NCI-H1417 (cell line): Measurements from ENCODE around the gene ZNF407.

Experiments used
- DNase-seq, 3 experiments: peaks; one replicate each; lab custom pipeline; 2025; lab: John Stamatoyannopoulos, UW

Gene ZNF407

DNA sequence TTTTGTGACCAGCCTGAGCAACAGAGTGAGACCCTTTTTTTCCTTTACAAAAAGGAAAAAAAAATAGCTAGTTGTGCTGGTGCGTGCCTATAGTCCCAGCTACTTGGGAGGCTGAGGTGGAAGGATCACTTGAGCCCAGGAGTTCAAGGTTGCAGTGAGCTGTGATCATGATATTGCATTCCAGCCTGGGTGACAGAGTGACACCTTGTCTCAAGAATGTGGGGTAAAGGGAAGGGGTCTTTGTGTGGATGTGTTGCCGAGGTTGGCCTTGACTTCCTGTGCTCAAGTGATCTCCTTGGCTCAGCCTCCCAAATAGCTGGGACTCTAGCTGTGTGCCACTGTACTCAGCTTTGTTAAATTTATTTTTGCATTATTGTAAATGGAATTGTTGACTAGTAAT is 120.6 kb downstream of the ZNF407 start:
- no peak for DNase-seq

DNA sequence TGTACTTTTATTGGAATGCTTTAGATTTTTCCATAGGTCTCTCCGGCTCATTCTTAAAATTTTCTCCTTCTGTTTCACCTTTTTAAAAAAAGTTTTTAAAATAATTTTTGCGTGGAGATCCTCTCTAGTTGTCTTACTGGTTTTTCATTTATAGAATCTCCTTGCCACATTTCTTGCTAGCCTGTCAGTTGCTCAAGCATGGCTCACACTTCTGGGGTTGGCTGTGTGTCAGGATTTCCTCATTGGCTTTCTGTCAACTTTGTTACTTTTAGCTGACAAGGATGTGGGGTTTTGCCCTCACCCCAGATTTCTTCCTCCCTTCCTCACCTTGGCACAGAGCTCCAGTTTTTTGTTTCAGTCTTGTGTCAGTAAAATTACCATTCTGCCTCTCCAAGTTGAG is 124.6 kb downstream of the ZNF407 start:
- DNase-seq, result no peak

DNA sequence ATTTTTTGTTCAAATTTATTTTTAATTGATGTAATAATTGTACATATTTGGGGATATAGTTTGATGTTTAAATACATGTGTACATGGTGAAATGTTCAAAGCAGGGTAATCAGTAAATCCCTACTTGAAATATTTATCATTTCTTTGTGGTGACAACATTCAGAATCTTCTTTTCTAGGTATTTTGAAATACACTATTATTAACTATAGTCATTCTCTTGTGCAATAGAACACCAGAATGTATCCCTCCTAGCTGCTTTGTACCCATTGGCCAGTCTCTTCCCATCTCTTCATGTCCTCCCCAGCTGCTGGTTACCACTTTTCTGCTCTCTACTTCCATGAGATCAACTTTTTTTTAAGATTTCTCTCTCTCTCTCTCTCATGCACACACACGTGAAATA is 126.5 kb downstream of the ZNF407 start:
- DNase-seq, result no peak

DNA sequence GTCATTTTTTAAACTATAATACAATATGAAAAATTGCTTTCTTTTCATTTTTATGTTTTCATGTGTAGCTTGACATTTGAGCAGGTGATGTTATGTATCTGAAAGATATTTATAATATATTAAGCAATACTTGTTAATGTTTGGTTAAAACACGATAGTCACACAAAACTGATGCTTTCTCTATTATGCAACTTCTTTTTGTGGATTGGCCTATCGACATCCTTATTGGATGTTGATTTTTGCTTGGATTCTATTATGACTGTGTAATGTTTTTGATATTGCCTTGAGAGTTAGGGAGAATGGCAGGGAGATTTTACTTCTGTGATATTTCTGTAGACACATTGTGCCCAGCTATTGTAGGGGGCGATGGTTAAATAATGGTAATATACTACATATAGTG is 128.0 kb downstream of the ZNF407 start:
- DNase-seq, result no peak

DNA sequence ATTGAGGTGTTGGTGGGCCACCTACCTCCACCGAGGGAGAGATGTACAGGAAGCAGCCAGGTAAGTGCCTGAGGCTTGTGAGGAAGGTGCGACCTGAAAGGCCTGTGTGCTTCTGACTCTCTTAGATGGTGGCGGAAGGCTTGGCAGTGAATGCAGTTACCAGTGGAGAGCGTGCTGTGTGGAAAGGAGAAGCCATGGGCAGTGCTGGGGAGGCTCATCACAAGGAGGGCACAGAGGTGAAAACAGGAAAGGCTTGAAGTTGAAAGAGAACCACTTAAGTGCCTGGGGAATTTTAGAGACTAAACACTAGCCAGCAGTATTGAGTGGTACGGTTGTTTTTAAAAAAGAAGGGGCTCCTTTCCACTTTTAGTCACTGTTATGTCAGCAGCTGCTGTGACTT is 130.9 kb downstream of the ZNF407 start:
- no peak for DNase-seq

DNA sequence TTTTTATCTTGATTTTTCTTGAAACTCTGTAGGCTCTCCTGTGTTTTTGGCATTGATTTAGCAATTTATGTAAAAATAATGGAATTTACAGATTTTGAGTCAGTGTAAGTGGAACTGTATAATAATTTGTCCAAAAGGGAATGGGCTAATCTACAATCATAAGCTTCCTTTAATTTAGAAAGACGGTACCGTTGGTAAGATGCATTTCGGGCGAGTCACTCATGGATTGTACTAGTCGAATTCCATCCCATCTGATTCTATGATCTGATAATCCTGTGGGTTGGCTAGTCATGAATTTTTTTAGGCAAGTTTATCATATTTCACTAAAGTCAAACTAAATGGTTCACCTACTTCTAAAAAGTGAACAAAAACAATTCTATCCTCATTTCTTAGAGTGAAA is 133.4 kb downstream of the ZNF407 start:
- no peak for DNase-seq

DNA sequence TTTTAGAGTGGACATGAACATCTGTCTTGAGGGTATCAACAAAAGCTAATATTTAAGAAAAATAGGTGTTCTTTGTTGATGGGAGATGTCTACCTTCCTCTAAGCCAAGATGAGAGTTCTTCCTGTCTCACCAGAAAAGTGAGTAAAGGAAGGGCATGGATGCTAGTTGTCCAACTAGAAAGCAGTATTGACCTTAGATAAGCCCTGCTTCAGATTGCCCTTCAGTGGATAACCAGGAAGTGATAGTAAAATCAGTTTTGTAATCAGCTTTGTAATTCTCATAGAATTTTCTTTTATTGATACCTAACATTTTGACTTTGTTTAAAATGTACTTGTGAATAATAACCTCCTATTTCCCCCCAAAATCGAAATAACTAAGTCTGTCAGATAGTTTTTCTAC is 134.7 kb downstream of the ZNF407 start:
- DNase-seq, result no peak

DNA sequence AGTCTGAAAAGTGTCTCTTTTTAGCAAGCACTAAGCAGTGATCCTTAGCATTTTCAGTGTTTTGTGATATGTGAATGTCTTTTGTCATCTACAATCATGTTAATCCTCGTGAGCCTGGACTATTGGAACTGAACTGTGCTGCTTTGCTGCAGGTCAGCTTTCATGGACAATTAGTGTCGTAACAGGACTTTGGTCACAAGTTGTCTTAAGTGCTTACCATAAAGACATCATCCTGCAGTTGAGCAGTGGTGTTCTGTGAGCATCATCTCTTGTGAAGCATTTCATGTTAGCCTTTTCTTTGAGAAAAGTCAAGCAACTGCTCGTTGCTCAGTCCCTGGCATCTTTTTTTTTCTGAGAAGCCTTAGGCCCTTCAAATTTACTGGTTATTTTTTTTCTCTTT is 135.9 kb downstream of the ZNF407 start:
- DNase-seq, result no peak

DNA sequence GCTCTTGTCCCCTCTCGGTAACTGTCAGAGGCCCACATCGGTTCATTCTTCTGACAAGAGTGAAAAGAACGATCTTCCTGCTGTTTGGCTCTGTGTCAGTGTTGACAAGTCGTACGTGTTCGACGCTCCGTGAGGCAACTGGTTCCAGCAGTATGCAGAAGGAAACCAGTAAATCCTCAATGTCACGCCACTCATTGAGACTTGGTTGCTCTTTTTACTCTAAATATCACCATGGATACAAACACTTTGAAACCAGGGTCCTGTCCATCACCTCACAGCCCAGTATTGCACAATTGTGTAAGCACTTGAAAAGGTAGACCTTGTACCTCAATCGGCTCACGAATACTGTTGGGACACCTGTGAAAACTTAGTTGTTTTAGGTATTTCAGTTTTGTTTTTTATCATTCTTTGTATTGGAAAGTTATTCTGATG is 136.4 kb downstream of the ZNF407 start:
- DNase-seq, result no peak

DNA sequence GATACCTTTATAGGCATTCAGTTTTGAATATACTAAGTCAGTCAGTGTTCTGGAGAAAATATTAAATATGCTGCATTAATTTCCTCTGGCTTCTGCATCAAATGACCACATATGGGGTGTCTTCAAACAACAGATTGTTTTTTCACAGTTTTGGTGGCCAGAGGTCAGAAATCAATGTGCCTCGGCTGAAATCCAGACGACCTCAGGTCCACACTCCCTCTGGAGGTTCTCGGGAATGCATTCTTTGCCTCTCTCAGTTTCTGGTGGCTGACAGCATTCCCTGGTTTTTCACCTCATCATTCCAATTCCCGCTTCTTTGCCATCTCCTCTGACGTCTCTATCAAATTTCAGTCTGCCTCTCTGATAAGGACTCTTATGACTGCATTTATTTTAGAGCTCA is 142.3 kb downstream of the ZNF407 start:
- no peak for DNase-seq

DNA sequence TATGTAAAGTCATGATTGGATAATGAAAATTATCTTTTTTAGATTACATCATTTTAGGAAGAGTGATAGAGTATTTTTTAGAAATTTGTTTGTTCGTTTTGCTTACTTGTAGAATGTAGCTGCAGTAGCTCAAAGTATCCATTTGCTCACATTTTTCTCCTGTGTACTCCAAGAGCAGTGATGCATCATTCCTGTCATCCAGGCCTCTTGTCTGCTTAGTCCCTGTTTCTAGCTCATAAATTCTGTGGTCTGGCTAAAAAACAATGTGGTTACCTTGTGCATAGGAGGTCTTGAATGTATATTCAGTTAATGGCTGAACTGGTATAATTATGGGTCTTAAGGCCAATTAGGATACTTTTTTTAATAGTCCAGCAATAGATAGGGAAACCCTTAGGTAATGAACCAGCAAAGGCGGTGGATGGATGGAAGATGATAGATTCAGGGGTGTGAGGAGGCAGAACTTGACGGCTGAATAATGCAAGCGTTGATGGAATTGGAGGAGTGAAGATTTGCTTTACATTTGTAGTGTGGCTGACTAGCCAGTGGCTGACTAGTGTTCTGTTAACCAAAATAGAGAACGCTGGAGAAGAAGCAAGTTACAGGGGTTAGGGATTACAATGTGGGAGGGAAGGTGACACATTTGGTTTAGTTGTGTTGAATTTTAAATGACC is 145.0 kb downstream of the ZNF407 start:
- peak in 2 of 3 experiments; percentile 41 to 85 for DNase-seq

DNA sequence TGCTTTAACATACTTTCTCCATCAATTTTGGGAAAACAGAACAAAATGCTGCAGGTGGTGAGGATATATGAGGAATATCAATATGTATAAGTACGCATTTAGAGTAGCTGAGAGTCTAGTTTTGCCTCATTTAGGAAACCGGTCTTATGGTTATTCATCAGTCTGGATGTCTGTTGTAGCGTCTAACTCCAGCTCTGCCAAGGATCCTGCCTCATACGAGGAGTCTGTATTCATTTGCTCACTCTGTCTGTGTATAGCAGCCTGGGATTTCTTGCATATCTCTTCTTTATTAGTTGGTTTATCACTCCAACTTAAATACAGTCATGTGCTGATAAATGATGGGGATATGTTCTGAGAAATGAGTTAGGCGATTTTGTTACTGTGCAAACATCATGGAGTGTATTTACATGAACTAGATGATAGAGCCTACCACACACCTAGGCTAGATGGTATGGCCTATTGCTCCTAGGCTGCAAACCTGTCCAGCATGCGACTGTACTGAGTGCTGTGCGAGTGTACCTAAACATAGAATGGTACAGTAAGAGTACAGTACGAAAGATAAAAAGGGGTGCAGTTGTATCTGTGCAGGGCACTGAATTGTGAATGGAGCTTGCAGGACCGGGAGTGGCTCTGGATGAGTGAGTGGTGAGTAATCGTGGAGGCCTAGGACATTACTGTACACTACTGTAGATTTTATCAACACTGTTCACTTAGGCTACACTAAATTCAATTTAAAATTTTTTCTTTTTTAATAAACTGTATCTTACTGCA is 148.1 kb downstream of the ZNF407 start:
- no peak for DNase-seq

DNA sequence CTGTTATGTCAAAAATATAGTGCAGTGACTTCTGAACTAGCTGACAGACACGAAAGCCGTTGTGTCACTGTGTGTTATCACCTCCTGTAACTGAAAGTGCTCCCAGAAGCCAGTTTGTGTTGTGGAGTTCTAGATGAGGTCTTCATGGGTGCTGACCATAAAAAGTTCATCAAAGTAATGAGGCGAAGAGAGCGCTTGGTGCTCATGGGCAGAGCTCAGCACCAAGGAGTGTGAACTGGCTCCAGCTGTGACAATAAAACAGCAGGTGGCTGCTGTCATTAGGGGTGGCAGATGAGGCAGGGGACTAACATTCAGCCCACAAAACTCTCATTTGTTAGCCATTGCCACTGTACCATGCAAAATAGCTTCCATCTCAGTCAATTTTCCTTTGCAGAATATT is 151.1 kb downstream of the ZNF407 start:
- peak; percentile 69 to 86 (median 84) for DNase-seq

DNA sequence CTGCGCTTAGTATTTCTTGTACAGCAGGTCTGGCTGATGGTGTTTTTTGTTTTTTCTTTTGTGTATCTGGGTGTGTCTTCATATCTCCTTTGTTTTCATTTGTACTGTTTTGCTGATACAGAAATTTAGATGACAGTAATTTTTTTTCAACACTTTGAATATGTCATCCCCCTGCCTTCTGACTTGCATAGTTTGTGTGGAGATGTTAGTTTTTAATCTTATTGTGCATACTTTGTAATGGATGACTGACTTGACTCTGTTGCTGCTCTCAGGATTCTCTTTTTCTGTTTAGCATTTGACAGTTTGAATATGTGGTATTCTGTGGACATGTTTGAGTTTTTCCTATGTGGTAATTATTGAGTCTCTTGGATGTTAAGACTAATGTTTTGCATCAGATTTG is 161.3 kb downstream of the ZNF407 start:
- DNase-seq, result no peak

DNA sequence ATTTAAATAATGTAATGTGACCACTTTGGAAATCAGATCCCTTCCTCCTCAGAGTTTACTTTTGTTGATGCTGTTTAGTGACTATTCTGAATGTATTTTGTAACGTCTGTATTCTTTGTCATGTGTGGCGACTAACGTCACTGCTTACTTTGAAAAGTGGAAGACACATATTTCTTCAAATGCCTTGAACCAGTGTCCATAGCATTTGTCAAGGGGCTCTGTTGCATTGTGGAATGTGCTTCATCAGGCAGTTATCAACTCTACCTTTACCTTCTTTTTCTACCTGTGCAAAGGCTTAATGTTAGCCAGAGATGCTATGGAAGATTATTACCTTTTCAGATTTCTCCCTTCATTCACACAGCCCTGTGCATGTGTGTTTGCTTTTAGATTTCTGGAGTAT is 162.4 kb downstream of the ZNF407 start:
- DNase-seq, result no peak

DNA sequence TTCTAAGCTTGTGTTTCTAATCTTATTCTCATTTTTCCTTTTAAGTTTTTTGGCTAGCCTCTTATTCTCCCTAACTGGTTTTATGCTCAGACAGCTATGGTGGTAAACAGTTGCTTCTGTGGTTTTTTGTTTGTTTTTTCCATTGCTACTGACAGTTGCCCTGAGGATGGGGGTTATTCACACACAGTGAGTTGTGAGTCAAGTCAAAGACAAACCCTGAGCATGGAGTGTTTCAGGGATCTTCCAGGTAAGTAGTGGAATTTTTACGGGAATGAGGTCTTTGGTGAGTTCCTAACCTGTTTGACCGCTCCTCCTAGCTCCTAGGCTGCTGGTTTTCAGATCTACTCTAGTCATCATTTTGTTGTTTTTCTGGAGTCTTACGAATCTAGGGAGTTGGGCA is 162.8 kb downstream of the ZNF407 start:
- no peak for DNase-seq

DNA sequence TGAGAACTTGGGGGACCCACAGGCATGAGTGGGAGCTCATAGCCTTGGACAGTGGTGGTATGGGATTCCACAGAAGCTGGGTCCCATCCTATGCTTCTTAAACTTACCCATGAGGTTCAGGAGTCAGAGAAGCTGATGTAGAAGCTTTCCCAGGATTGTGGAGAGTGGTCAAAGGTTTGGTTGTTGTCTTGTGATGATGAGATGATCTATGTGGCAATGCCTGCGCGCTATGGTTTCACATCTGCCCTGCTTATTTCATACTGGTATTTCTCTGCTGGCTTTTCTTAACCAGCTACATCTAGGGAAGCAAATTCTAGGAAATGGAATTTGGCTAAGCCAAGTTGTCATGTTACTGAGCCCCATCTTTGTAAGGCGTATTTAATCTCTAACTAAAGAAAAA is 168.6 kb downstream of the ZNF407 start:
- no peak for DNase-seq

DNA sequence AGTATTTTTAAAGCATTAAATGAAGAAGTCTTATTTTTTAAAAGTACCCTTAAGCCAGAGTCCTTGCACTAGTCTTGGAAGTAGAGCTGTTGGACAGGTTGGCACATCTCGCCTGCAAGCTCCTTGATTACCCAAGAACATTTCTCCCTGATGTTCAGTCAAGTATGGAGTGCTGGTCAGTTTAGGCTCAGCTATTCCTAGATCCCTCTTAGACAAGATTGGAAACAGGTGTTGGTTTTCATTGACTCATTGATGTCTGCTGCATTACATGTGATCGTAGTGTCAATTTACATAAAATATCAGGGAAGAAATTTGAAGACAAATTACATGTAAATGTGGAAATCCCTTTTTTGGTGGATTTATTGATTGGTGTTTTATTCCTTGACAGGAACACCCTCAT is 170.4 kb downstream of the ZNF407 start:
- no peak for DNase-seq

DNA sequence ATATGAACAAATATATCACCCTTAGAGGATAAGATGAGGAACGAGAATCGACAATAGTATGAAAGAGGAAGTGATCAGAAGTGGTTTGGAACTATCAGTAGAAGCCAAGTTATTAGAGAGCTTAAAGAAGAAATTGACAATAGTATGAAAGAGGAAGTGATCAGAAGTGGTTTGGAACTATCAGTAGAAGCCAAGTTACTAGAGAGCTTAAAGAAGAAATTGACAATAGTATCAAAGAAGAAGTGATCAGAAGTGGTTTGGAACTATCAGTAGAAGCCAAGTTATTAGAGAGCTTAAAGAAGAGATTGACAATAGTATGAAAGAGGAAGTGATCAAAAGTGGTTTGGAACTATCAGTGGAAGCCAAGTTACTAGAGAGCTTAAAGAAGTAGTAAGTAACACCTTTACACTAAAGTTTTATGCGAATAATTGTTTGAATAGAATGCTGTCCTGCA is 175.5 kb downstream of the ZNF407 start:
- no peak for DNase-seq

DNA sequence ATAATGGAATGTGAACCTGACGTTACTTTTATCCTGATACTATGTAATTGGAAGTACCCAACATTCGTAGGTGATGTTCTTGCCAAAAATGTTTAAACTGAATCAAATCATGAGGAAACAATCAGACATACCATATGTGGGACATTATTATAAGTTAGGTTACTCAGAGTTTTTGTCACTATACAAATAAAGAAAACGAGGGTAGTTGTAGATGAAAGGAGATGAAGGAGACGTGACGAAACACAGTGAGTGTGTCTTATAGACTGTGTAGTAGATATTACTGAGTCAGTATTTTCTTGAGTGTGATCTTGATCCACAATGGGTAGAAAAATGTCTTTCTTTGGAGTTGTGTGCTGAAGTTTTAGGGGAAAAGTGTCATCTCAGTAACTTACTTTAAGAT is 176.8 kb downstream of the ZNF407 start:
- DNase-seq, result no peak

DNA sequence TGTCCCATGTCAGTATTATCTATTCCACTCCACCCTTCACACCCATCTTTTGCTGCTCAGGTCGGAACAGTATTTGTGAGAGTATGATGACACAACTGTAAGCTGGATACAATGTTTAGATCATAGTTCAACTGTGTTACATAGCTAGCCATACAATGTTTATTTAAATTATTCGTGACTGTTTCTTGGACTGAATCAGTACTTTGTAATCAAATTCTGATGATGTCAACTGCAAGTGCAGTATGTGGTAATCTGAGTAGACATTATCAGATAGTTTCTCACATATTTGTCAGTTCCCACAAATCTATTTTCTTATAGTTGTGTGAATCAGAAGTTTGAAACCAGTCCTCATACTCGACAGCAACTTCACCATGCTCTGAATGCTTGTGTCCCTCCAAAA is 177.6 kb downstream of the ZNF407 start:
- no peak for DNase-seq

DNA sequence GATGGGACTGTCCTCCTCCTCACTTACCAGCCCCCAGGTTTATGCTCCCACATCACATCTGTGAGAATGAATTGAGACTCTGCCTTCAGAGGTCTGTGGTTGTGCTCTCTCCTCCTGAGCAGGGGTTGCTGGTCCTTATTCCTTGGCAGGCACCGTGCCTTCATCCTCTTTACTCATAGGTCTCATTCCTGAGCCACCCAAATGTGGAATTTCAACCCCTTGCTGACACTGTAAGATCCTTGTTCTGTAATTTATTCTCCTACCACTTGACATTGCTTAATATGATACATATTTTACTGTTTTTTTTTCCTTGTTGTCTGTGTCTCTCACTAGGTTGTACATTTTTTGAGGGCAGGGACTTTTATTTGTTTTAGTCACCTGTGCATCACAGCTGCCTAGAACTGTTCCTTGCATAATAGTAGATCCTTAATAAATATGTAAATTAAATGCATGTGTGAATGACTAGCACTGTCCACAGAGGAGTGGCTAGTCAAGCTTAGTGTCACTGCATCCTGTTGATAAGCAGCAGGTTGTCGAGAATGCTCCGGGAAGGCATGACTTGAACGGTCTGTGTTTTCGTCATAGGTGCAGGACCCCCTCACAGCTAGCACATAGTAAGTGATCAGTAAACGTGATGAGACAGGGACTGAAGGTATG is 180.6 kb downstream of the ZNF407 start:
- no peak for DNase-seq

DNA sequence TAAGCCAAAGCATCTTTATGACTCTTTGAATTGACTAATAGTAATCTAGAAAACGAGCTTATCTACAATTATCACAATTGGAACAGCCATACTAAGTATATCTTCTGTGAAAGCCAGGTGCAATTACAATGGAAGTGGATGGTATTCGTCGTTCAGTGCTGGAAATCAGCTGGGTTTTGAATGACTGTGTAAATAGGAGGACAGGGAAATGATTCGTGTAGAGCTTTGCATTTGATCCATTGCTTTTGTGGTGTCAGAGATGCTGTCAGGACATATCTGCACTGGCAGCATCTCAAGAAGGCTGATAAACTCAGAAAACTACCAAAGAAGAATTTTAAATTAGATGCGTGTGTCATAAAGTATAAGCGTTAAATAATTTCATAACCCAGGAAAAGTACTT is 187.1 kb downstream of the ZNF407 start:
- DNase-seq, result peak; percentile 65 to 97 (median 79)
